ENCODE results near the gene TBC1D2B.
"Not testable (repeated sequence)": the region's sequence is repeated elsewhere in the genome, so short reads cannot be mapped to it uniquely, and the experiment has no call there.

Gene TBC1D2B

GRCh38 chr15:77983091-77983707 is 94.3 kb downstream of the TBC1D2B start:
- H3K18ac ChIP-seq (ENCODE audit: low read depth in 1 of 2, low read length in 2 of 2): no peak overlapping the region
- H3K4me3 ChIP-seq (ENCODE audit: insufficient read depth in 1 of 2, low read depth in 1 of 2, low read length in 2 of 2): no peak overlapping the region
- no peak overlapping the region for H2AK5ac ChIP-seq (ENCODE audit: low read length, severe bottlenecking)
- H2BK12ac ChIP-seq (ENCODE audit: low read length in 2 of 2): no peak overlapping the region
- WGBS: 79% methylated on average over 8 of the region's 10 CpGs
- no peak overlapping the region for H2BK120ac ChIP-seq (ENCODE audit: low read depth, low read length)
- H3K14ac ChIP-seq (ENCODE audit: low read length in 2 of 2): no peak overlapping the region
- no peak overlapping the region for H2AFZ ChIP-seq (ENCODE audit: low read depth, low read length)
- H3K4me2 ChIP-seq (ENCODE audit: low read length, poor library complexity, severe bottlenecking): no peak overlapping the region
- H4K91ac ChIP-seq (ENCODE audit: low read length): no peak overlapping the region
- no peaks in the 10 kb centered on the region for H3K9me3 ChIP-seq (ENCODE audit: control insufficient read depth, low read length)
- no peaks in the 10 kb centered on the region for H3K79me1 ChIP-seq (replicated peaks; ENCODE audit: low read length, poor library complexity, severe bottlenecking)
- no peak overlapping the region for H3K9ac ChIP-seq (ENCODE audit: low read length)
- H4K8ac ChIP-seq (ENCODE audit: low read length): no peak overlapping the region
- peaks cover 0 to under 1% of the 10 kb centered on the region in 2 experiments for H3K36me3 ChIP-seq (ENCODE audit: control insufficient read depth in 1 of 2, insufficient read depth in 2 of 2, low read depth in 1 of 2, low read length in 2 of 2)
- H3K4ac ChIP-seq (ENCODE audit: low read depth in 1 of 2, low read length in 2 of 2): no peak overlapping the region
- H2BK15ac ChIP-seq (ENCODE audit: low read depth, poor library complexity, severe bottlenecking): no peak overlapping the region
- H3K27ac ChIP-seq (ENCODE audit: low read length, poor library complexity, severe bottlenecking): no peak overlapping the region
- peaks cover 24% of the 10 kb centered on the region for H3K4me1 ChIP-seq (ENCODE audit: control insufficient read depth, insufficient read depth, low read depth, low read length)
- no peak overlapping the region for H3K23ac ChIP-seq (ENCODE audit: low read length in 2 of 2)
- H3K27me3 ChIP-seq (ENCODE audit: control insufficient read depth in 1 of 2, insufficient read depth in 1 of 2, low read length in 2 of 2): peaks cover 0 to 27% of the 10 kb centered on the region in 2 experiments
- H2BK5ac ChIP-seq (ENCODE audit: low read depth, low read length, poor library complexity, severe bottlenecking): no peak overlapping the region
- DNase-seq: no peak

GRCh38 chr15:77982127-77982490 is 95.4 kb downstream of the TBC1D2B start:
- no peak overlapping the region for H3K14ac ChIP-seq (ENCODE audit: low read length in 2 of 2)
- no peaks in the 10 kb centered on the region for H3K36me3 ChIP-seq (ENCODE audit: control insufficient read depth in 1 of 2, insufficient read depth in 2 of 2, low read depth in 1 of 2, low read length in 2 of 2)
- no peak overlapping the region for H2BK15ac ChIP-seq (ENCODE audit: low read depth, poor library complexity, severe bottlenecking)
- H3K9ac ChIP-seq (ENCODE audit: low read length): no peak overlapping the region
- no peak overlapping the region for H4K91ac ChIP-seq (ENCODE audit: low read length)
- H3K4me2 ChIP-seq (ENCODE audit: low read length, poor library complexity, severe bottlenecking): no peak overlapping the region
- H3K4me3 ChIP-seq (ENCODE audit: insufficient read depth in 1 of 2, low read depth in 1 of 2, low read length in 2 of 2): no peak overlapping the region
- no peak overlapping the region for H2BK12ac ChIP-seq (ENCODE audit: low read length in 2 of 2)
- no peak overlapping the region for H3K18ac ChIP-seq (ENCODE audit: low read depth in 1 of 2, low read length in 2 of 2)
- no peak overlapping the region for H3K27ac ChIP-seq (ENCODE audit: low read length, poor library complexity, severe bottlenecking)
- H3K23ac ChIP-seq (ENCODE audit: low read length in 2 of 2): no peak overlapping the region
- no peaks in the 10 kb centered on the region for H3K9me3 ChIP-seq (ENCODE audit: control insufficient read depth, low read length)
- no peak overlapping the region for H4K8ac ChIP-seq (ENCODE audit: low read length)
- no peak for DNase-seq
- H3K4ac ChIP-seq (ENCODE audit: low read depth in 1 of 2, low read length in 2 of 2): no peak overlapping the region
- no peak overlapping the region for H2AFZ ChIP-seq (ENCODE audit: low read depth, low read length)
- H3K27me3 ChIP-seq (ENCODE audit: control insufficient read depth in 1 of 2, insufficient read depth in 1 of 2, low read length in 2 of 2): peaks cover 0 to 21% of the 10 kb centered on the region in 2 experiments
- H2BK120ac ChIP-seq (ENCODE audit: low read depth, low read length): no peak overlapping the region
- H2AK5ac ChIP-seq (ENCODE audit: low read length, severe bottlenecking): no peak overlapping the region
- no peak overlapping the region for H2BK5ac ChIP-seq (ENCODE audit: low read depth, low read length, poor library complexity, severe bottlenecking)
- peaks cover 16% of the 10 kb centered on the region for H3K4me1 ChIP-seq (ENCODE audit: control insufficient read depth, insufficient read depth, low read depth, low read length)
- H3K79me1 ChIP-seq (replicated peaks; ENCODE audit: low read length, poor library complexity, severe bottlenecking): no peaks in the 10 kb centered on the region
- WGBS: 74% methylated on average over 10 of the region's 10 CpGs

GRCh38 chr15:77981281-77982126 is 96.0 kb downstream of the TBC1D2B start:
- Histone ChIP-seq H3K9ac (ENCODE audit: low read length) (no peak overlapping the region), H2BK5ac (ENCODE audit: low read depth, low read length, poor library complexity, severe bottlenecking) (no peak overlapping the region), H3K27ac (ENCODE audit: low read length, poor library complexity, severe bottlenecking) (no peak overlapping the region), H4K91ac (ENCODE audit: low read length) (no peak overlapping the region), H3K23ac (ENCODE audit: low read length in 2 of 2) (no peak overlapping the region), H3K36me3 (ENCODE audit: control insufficient read depth in 1 of 2, insufficient read depth in 2 of 2, low read depth in 1 of 2, low read length in 2 of 2) (no peaks in the 10 kb centered on the region), H2AK5ac (ENCODE audit: low read length, severe bottlenecking) (no peak overlapping the region), H3K27me3 (ENCODE audit: control insufficient read depth in 1 of 2, insufficient read depth in 1 of 2, low read length in 2 of 2) (peaks cover 0 to 19% of the 10 kb centered on the region in 2 experiments), H2AFZ (ENCODE audit: low read depth, low read length) (no peak overlapping the region), H3K14ac (ENCODE audit: low read length in 2 of 2) (no peak overlapping the region), H4K8ac (ENCODE audit: low read length) (no peak overlapping the region), H3K79me1 (replicated peaks; ENCODE audit: low read length, poor library complexity, severe bottlenecking) (no peaks in the 10 kb centered on the region), H3K18ac (ENCODE audit: low read depth in 1 of 2, low read length in 2 of 2) (no peak overlapping the region), H2BK12ac (ENCODE audit: low read length in 2 of 2) (no peak overlapping the region), H3K9me3 (ENCODE audit: control insufficient read depth, low read length) (no peaks in the 10 kb centered on the region), H2BK120ac (ENCODE audit: low read depth, low read length) (no peak overlapping the region), H3K4me3 (ENCODE audit: insufficient read depth in 1 of 2, low read depth in 1 of 2, low read length in 2 of 2) (no peak overlapping the region), H3K4me1 (ENCODE audit: control insufficient read depth, insufficient read depth, low read depth, low read length) (peaks cover 14% of the 10 kb centered on the region), H3K4ac (ENCODE audit: low read depth in 1 of 2, low read length in 2 of 2) (no peak overlapping the region), H2BK15ac (ENCODE audit: low read depth, poor library complexity, severe bottlenecking) (no peak overlapping the region), H3K4me2 (ENCODE audit: low read length, poor library complexity, severe bottlenecking) (no peak overlapping the region)
- WGBS: 87% methylated on average over 30 of the region's 30 CpGs
- no peak for DNase-seq

GRCh38 chr15:77980674-77981073 is 96.8 kb downstream of the TBC1D2B start:
- H3K4me3 ChIP-seq (ENCODE audit: insufficient read depth in 1 of 2, low read depth in 1 of 2, low read length in 2 of 2); H3K9ac ChIP-seq (ENCODE audit: low read length); H3K4me2 ChIP-seq (ENCODE audit: low read length, poor library complexity, severe bottlenecking); H2AFZ ChIP-seq (ENCODE audit: low read depth, low read length); DNase-seq; H3K18ac ChIP-seq (ENCODE audit: low read depth in 1 of 2, low read length in 2 of 2); H3K23ac ChIP-seq (ENCODE audit: low read length in 2 of 2); H3K14ac ChIP-seq (ENCODE audit: low read length in 2 of 2); H4K91ac ChIP-seq (ENCODE audit: low read length); H3K9me3 ChIP-seq (ENCODE audit: control insufficient read depth, low read length); H2BK5ac ChIP-seq (ENCODE audit: low read depth, low read length, poor library complexity, severe bottlenecking); H3K79me1 ChIP-seq (replicated peaks; ENCODE audit: low read length, poor library complexity, severe bottlenecking); H3K27ac ChIP-seq (ENCODE audit: low read length, poor library complexity, severe bottlenecking); H2BK120ac ChIP-seq (ENCODE audit: low read depth, low read length); H4K8ac ChIP-seq (ENCODE audit: low read length); H2BK12ac ChIP-seq (ENCODE audit: low read length in 2 of 2); H2AK5ac ChIP-seq (ENCODE audit: low read length, severe bottlenecking); H3K4ac ChIP-seq (ENCODE audit: low read depth in 1 of 2, low read length in 2 of 2); H2BK15ac ChIP-seq (ENCODE audit: low read depth, poor library complexity, severe bottlenecking); H3K36me3 ChIP-seq (ENCODE audit: control insufficient read depth in 1 of 2, insufficient read depth in 2 of 2, low read depth in 1 of 2, low read length in 2 of 2): not testable (repeated sequence)
- Histone ChIP-seq H3K4me1 (ENCODE audit: control insufficient read depth, insufficient read depth, low read depth, low read length) (peaks cover 14% of the 10 kb centered on the region), H3K27me3 (ENCODE audit: control insufficient read depth in 1 of 2, insufficient read depth in 1 of 2, low read length in 2 of 2) (peaks cover 0 to 19% of the 10 kb centered on the region in 2 experiments)
- 71% methylated on average over 2 of the region's 5 CpGs for WGBS

All from mesenchymal stem cell (in vitro differentiated cells and primary cell).